A549 (cell line): Measurements from ENCODE around the gene UBAP1L. TPM values are rescaled to one million over a fixed set of nuclear protein-coding genes. Genes with fewer than 3 reads are reported as not detected.

Experiments
- ATAC-seq, 2 experiments: fragments of 200-7000 bp in 1 of 2; fragments of >200 bp in 1 of 2; cut with Nextera tagmentation in 1 of 2; cut with Tn5 transposase in 1 of 2; 3 replicates each; pipeline versions ENCODE4 v1.8.0 to v1.9.1; 2018 to 2020; ENCODE audit warnings: mild to moderate bottlenecking in 1 of 2, moderate library complexity in 1 of 2
- CTCF ChIA-PET: fragments of 300-600 bp; sonication (Branson Sonifier 250); formaldehyde crosslinking; extraction: SDS; loops from one replicate; lab custom pipeline; 2021; ENCODE audit warnings: antibody characterized with exemption, inconsistent platforms; lab: Yijun Ruan, JAX
- POLR2A ChIA-PET: fragments of 350-600 bp; formaldehyde crosslinking; extraction: SDS; loops from one replicate; lab custom pipeline; 2021; ENCODE audit warnings: antibody characterized with exemption, inconsistent platforms; lab: Yijun Ruan, JAX
- DNase-seq, 2 experiments: peaks; one replicate each; pipeline versions ENCODE4 v3.0.0 to v3.0.0-alpha.2; 2011 to 2016; ENCODE audit warnings: low read depth in 1 of 2, low spot score in 1 of 2
- FAIRE-seq: peaks from 2 replicates; lab custom pipeline; 2011; peaks lifted over from hg19 to GRCh38; lab: Jason Lieb, UNC
- H3K27ac ChIP-seq, 2 experiments: fragments of >200 bp; sonication (Bioruptor Twin); formaldehyde crosslinking; 3 replicates each; pipeline ENCODE4 v1.5.1; 2016 to 2017
- H3K4me1 ChIP-seq: fragments of >200 bp; sonication (Bioruptor Twin); formaldehyde crosslinking; 3 replicates; pipeline ENCODE4 v1.6.1; 2016
- H3K4me2 ChIP-seq: fragments of >200 bp; sonication (Bioruptor Twin); formaldehyde crosslinking; 3 replicates; pipeline ENCODE4 v1.6.1; 2016
- H3K4me3 ChIP-seq: fragments of >200 bp; sonication (Bioruptor Twin); formaldehyde crosslinking; 3 replicates; pipeline ENCODE4 v1.5.1; 2016
- H3K9me3 ChIP-seq: fragments of >200 bp; sonication (Bioruptor Twin); formaldehyde crosslinking; 3 replicates; pipeline ENCODE4 v1.6.1; 2016
- CBX8 ChIP-seq: fragments of 200-600 bp; sonication (generic); IDR thresholded peaks from 2 replicates; pipeline ENCODE4 v1.6.1; 2016
- CHD2 ChIP-seq: fragments of 150-350 bp; IDR thresholded peaks from 2 replicates; pipeline ENCODE4 v1.6.1; 2014; ENCODE audit warnings: low read length; ENCODE audit not compliant: partially characterized antibody
- EHF ChIP-seq: fragments of 250-450 bp; sonication (Bioruptor Pico); IDR thresholded peaks from 2 replicates; pipeline ENCODE4 v1.5.0; 2020; ENCODE audit warnings: mild to moderate bottlenecking
- EP300 ChIP-seq, 2 experiments: fragments of >200 bp; sonication (Bioruptor Twin); formaldehyde crosslinking; IDR thresholded peaks; 2 replicates in 1 of 2; 3 replicates in 1 of 2; pipeline ENCODE4 v1.6.1; 2016 to 2017
- FOSB ChIP-seq: fragments of 250-450 bp; sonication (Bioruptor Pico); IDR thresholded peaks from 2 replicates; pipeline ENCODE4 v1.5.0; 2020; ENCODE audit warnings: mild to moderate bottlenecking, moderate library complexity
- FOSL2 ChIP-seq, 2 experiments: fragments of 450-650 bp in 1 of 2; fragments of >200 bp in 1 of 2; sonication (Bioruptor Twin) in 1 of 2; formaldehyde crosslinking; IDR thresholded peaks; 2 replicates each; pipeline versions ENCODE4 v1.5.0 to v1.6.1; 2016 to 2020; ENCODE audit warnings: mild to moderate bottlenecking in 1 of 2, moderate library complexity in 1 of 2
- FOXS1 ChIP-seq: fragments of 250-450 bp; sonication (Bioruptor Pico); IDR thresholded peaks from 2 replicates; pipeline ENCODE4 v1.5.0; 2020; ENCODE audit warnings: mild to moderate bottlenecking, moderate library complexity
- GATA3 ChIP-seq: IDR thresholded peaks from 2 replicates; pipeline ENCODE4 v1.6.1; 2012; ENCODE audit warnings: borderline replicate concordance
- HEYL ChIP-seq: fragments of 250-450 bp; sonication (Bioruptor Pico); IDR thresholded peaks from 2 replicates; pipeline ENCODE4 v1.8.0; 2021; ENCODE audit warnings: mild to moderate bottlenecking, moderate library complexity
- HOXB5 ChIP-seq: fragments of 250-450 bp; sonication (Bioruptor Pico); IDR thresholded peaks from 2 replicates; pipeline ENCODE4 v1.5.0; 2020; ENCODE audit warnings: mild to moderate bottlenecking, moderate library complexity
- KDM5A ChIP-seq: fragments of 200-600 bp; sonication (generic); IDR thresholded peaks from 2 replicates; pipeline ENCODE4 v1.6.1; 2016; ENCODE audit warnings: antibody characterized with exemption, mild to moderate bottlenecking
- MAFK ChIP-seq: fragments of 450-650 bp; IDR thresholded peaks from 2 replicates; pipeline ENCODE4 v1.6.1; 2014; ENCODE audit not compliant: partially characterized antibody
- MAZ ChIP-seq: fragments of 150-350 bp; IDR thresholded peaks from 2 replicates; pipeline ENCODE4 v1.6.1; 2014; ENCODE audit warnings: antibody characterized with exemption, low read depth, low read length, borderline replicate concordance
- PHF8 ChIP-seq: fragments of 200-600 bp; sonication (generic); IDR thresholded peaks from 2 replicates; pipeline ENCODE4 v1.6.1; 2016; ENCODE audit warnings: low read depth, mild to moderate bottlenecking, antibody characterized with exemption, moderate library complexity, borderline replicate concordance
- POLR2A ChIP-seq: IDR thresholded peaks from 2 replicates; pipeline ENCODE4 v1.6.1; 2012; ENCODE audit warnings: mild to moderate bottlenecking, low read length
- POLR2AphosphoS2 ChIP-seq: conservative IDR thresholded peaks from 2 replicates; pipeline ENCODE4 v1.6.1; 2012; ENCODE audit warnings: low read length, improper control_type of control experiment, inconsistent platforms
- RAD21 ChIP-seq, 2 experiments: fragments of >200 bp in 1 of 2; sonication (Bioruptor Twin) in 1 of 2; formaldehyde crosslinking in 1 of 2; IDR thresholded peaks in 1 of 2; conservative IDR thresholded peaks in 1 of 2; 2 replicates in 1 of 2; 3 replicates in 1 of 2; pipeline ENCODE4 v1.6.1; 2012 to 2018; ENCODE audit warnings: inconsistent platforms in 1 of 2
- RARB ChIP-seq: fragments of 250-450 bp; sonication (Bioruptor Pico); IDR thresholded peaks from 2 replicates; pipeline ENCODE4 v1.8.0; 2021; ENCODE audit warnings: mild to moderate bottlenecking, moderate library complexity
- SMC3 ChIP-seq: fragments of >200 bp; sonication (Bioruptor Twin); formaldehyde crosslinking; IDR thresholded peaks from 3 replicates; pipeline ENCODE4 v1.6.1; 2018; ENCODE audit warnings: inconsistent platforms
- SREBF2 ChIP-seq: fragments of 450-650 bp; IDR thresholded peaks from 2 replicates; pipeline ENCODE4 v1.6.1; 2014; ENCODE audit warnings: mild to moderate bottlenecking, moderate library complexity
- TFCP2L1 ChIP-seq: fragments of 250-450 bp; sonication (Bioruptor Pico); IDR thresholded peaks from 2 replicates; pipeline ENCODE4 v1.5.0; 2021; ENCODE audit warnings: mild to moderate bottlenecking
- TP53 ChIP-seq: fragments of 250-450 bp; sonication (Bioruptor Pico); IDR thresholded peaks from 2 replicates; pipeline ENCODE4 v1.5.0; 2021; ENCODE audit warnings: mild to moderate bottlenecking, moderate library complexity
- ZC3H11A ChIP-seq: fragments of 450-650 bp; IDR thresholded peaks from 2 replicates; pipeline ENCODE4 v1.6.1; 2014; ENCODE audit warnings: antibody characterized with exemption, mild to moderate bottlenecking
- ZSCAN20 ChIP-seq: fragments of 250-450 bp; sonication (Bioruptor Pico); IDR thresholded peaks from 2 replicates; pipeline ENCODE4 v1.8.0; 2022; ENCODE audit warnings: mild to moderate bottlenecking, moderate library complexity
- WGBS: methylation state at CpG from one replicate; pipeline ENCODE4 v1.1.6; 2017; ENCODE audit errors: missing lambda C conversion rate; 5-methylcytosine and 5-hydroxymethylcytosine counted together
- polyA plus RNA-seq, 4 experiments: library from polyadenylated mRNA; depleted of rRNA in 3 of 4; stranded (reverse); fragments of >200 nt; fragmentation: RNase III in 1 of 4; extraction: RNeasy Plus Mini Kit Qiagen cat#74134 plus additional on column Dnase treatment in 1 of 4; gene quantifications; 2 replicates in 3 of 4; 3 replicates in 1 of 4; pipeline ENCODE4 v1.2.3, GENCODE V29; 2011 to 2017
- TF ChIP-seq, protein P1 (sequence below): IDR thresholded peaks from 2 replicates; pipeline ENCODE4 v1.6.1; 2012
- TF ChIP-seq, protein P2 (sequence below): IDR thresholded peaks from 2 replicates; pipeline ENCODE4 v1.6.1; 2012
- TF ChIP-seq, protein P3 (sequence below): fragments of 450-650 bp; IDR thresholded peaks from 2 replicates; pipeline ENCODE4 v1.6.1; 2014; ENCODE audit warnings: antibody characterized with exemption
- TF ChIP-seq, protein P4 (sequence below): fragments of 200-600 bp; sonication (generic); IDR thresholded peaks from 2 replicates; pipeline ENCODE4 v1.6.1; 2016; ENCODE audit warnings: antibody characterized with exemption, mild to moderate bottlenecking, moderate library complexity
- TF ChIP-seq, protein P5 (sequence below): fragments of >200 bp; sonication (Bioruptor Twin); formaldehyde crosslinking; IDR thresholded peaks from 3 replicates; pipeline ENCODE4 v1.5.1; 2016
- TF ChIP-seq, protein P6 (sequence below): fragments of 150-350 bp; IDR thresholded peaks from 2 replicates; pipeline ENCODE4 v1.6.1; 2014; ENCODE audit warnings: low read depth, mild to moderate bottlenecking, low read length
- TF ChIP-seq, protein P7 (sequence below): IDR thresholded peaks from 2 replicates; pipeline ENCODE4 v1.6.1; 2012; ENCODE audit warnings: low read depth, borderline replicate concordance

The UBAP1L gene
- polyA plus RNA-seq, 2 of the 4 experiments (the other 2 are of a cell fraction) = 0.84 to 0.87 TPM

DNA sequence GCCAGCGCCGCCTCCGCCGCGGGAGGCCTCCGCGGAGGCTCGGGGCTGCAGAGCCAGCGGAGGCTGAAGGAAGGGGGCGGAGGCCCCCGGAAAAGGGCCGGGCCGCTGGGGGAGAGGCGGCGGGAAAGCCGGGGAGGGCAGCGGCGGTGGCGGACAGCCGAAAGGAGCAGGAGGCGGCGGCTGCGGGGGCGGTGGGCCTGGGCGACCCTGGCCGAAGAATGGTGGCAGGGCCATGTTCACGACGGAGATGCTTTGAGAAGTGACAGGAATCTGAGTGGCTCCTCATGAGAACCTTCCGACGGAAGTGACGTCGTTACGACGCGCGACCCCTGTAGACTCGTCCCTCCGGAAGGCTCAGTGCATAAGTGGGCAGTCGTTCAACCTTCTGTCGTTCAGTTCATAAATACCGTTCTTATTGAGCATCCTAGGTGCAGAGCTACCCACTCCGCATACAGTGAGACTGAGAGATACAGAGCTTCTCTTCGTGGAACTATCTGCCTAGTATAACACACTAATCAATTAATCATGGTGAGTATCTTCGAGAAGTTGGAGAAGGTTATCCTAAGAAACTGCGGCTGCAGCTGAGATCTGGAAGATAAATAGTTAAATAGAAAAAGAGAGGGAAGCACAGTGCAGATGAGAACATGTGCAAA is 18.7 kb upstream of the UBAP1L start, which contains the start of gene PDCD7:
Gene PDCD7, minus strand, starts transcription at position 261 of the 653 bp plus-strand sequence. Its CDS starts 27 bp downstream, at position 234.
- Histone ChIP-seq H3K4me2 (peak within 1 kb of the TSS; percentile 90), H3K9me3 (peaks cover 20% of the 10 kb centered on the region), H3K4me1 (peaks cover 11% of the 10 kb centered on the region), H3K27ac (peak within 1 kb of the TSS; percentile 78 to 86), H3K4me3 (peak within 1 kb of the TSS; percentile 81)
- ChIA-PET POLR2A (interaction anchor here (0.5 to 1.3 kb wide), 4 partner anchors 51 to 706 kb away, joined by 3 to 7 read pairs (median 4); partner anchors contain the start of genes CLPX and DPP8), CTCF (interaction anchor here (0.8 to 1.2 kb wide), 4 partner anchors 15 to 251 kb away, joined by 3 read pairs; no protein-coding TSS in a partner anchor)
- FAIRE-seq (peak; percentile 98), DNase-seq (peak; percentile 96 to 98), ATAC-seq (peak; percentile 94 to 97)
- 2% methylated on average over 28 of the region's 45 CpGs for WGBS
- no peak for TF ChIP-seq ZSCAN20 (CRISPR knock-in tag)
- TF ChIP-seq CHD2 = no peak
- TF ChIP-seq POLR2AphosphoS2 = no peak
- TF ChIP-seq SMC3 = no peak
- no peak for TF ChIP-seq SREBF2
- TF ChIP-seq PHF8 = peak; percentile 70; the same call in 1 of the 2 replicates
- TF ChIP-seq FOSL2 (IDR thresholded peaks at IDR 0.05) = no peak
- TF ChIP-seq FOSL2 (CRISPR knock-in tag; IDR thresholded peaks at IDR 0.05) = no peak
- no peak for TF ChIP-seq MAFK
- no peak for TF ChIP-seq HOXB5
- TF ChIP-seq, protein P1, sequence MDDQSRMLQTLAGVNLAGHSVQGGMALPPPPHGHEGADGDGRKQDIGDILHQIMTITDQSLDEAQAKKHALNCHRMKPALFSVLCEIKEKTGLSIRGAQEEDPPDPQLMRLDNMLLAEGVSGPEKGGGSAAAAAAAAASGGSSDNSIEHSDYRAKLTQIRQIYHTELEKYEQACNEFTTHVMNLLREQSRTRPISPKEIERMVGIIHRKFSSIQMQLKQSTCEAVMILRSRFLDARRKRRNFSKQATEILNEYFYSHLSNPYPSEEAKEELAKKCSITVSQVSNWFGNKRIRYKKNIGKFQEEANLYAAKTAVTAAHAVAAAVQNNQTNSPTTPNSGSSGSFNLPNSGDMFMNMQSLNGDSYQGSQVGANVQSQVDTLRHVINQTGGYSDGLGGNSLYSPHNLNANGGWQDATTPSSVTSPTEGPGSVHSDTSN = 0 out of 2 replicates have a peak, but pooled peaks have one; percentile 29
- TF ChIP-seq MAZ = no peak
- no peak for TF ChIP-seq CBX8
- TF ChIP-seq, protein P2, sequence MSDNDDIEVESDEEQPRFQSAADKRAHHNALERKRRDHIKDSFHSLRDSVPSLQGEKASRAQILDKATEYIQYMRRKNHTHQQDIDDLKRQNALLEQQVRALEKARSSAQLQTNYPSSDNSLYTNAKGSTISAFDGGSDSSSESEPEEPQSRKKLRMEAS = peak; percentile 65; the same call in 1 of the 2 replicates
- TF ChIP-seq, protein P3, sequence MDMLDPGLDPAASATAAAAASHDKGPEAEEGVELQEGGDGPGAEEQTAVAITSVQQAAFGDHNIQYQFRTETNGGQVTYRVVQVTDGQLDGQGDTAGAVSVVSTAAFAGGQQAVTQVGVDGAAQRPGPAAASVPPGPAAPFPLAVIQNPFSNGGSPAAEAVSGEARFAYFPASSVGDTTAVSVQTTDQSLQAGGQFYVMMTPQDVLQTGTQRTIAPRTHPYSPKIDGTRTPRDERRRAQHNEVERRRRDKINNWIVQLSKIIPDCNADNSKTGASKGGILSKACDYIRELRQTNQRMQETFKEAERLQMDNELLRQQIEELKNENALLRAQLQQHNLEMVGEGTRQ = no peak
- no peak for TF ChIP-seq GATA3
- no peak for TF ChIP-seq HEYL (CRISPR knock-in tag)
- TF ChIP-seq, protein P4, sequence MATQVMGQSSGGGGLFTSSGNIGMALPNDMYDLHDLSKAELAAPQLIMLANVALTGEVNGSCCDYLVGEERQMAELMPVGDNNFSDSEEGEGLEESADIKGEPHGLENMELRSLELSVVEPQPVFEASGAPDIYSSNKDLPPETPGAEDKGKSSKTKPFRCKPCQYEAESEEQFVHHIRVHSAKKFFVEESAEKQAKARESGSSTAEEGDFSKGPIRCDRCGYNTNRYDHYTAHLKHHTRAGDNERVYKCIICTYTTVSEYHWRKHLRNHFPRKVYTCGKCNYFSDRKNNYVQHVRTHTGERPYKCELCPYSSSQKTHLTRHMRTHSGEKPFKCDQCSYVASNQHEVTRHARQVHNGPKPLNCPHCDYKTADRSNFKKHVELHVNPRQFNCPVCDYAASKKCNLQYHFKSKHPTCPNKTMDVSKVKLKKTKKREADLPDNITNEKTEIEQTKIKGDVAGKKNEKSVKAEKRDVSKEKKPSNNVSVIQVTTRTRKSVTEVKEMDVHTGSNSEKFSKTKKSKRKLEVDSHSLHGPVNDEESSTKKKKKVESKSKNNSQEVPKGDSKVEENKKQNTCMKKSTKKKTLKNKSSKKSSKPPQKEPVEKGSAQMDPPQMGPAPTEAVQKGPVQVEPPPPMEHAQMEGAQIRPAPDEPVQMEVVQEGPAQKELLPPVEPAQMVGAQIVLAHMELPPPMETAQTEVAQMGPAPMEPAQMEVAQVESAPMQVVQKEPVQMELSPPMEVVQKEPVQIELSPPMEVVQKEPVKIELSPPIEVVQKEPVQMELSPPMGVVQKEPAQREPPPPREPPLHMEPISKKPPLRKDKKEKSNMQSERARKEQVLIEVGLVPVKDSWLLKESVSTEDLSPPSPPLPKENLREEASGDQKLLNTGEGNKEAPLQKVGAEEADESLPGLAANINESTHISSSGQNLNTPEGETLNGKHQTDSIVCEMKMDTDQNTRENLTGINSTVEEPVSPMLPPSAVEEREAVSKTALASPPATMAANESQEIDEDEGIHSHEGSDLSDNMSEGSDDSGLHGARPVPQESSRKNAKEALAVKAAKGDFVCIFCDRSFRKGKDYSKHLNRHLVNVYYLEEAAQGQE = no peak
- TF ChIP-seq, protein P5, sequence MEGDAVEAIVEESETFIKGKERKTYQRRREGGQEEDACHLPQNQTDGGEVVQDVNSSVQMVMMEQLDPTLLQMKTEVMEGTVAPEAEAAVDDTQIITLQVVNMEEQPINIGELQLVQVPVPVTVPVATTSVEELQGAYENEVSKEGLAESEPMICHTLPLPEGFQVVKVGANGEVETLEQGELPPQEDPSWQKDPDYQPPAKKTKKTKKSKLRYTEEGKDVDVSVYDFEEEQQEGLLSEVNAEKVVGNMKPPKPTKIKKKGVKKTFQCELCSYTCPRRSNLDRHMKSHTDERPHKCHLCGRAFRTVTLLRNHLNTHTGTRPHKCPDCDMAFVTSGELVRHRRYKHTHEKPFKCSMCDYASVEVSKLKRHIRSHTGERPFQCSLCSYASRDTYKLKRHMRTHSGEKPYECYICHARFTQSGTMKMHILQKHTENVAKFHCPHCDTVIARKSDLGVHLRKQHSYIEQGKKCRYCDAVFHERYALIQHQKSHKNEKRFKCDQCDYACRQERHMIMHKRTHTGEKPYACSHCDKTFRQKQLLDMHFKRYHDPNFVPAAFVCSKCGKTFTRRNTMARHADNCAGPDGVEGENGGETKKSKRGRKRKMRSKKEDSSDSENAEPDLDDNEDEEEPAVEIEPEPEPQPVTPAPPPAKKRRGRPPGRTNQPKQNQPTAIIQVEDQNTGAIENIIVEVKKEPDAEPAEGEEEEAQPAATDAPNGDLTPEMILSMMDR = no peak
- TF ChIP-seq FOXS1 = no peak
- TF ChIP-seq TP53 (CRISPR knock-in tag) = no peak
- TF ChIP-seq TFCP2L1 (CRISPR knock-in tag) = no peak
- TF ChIP-seq ZC3H11A = no peak
- TF ChIP-seq EP300 (IDR thresholded peaks at IDR 0.05) = no peak
- peak; percentile 23; the same call in 1 of the 2 replicates for TF ChIP-seq KDM5A
- no peak for TF ChIP-seq EHF (CRISPR knock-in tag)
- no peak for TF ChIP-seq RARB (CRISPR knock-in tag)
- no peak for TF ChIP-seq RAD21 (conservative IDR thresholded peaks at IDR 0.05 in 1 of 2, IDR thresholded peaks at IDR 0.05 in 1 of 2)
- TF ChIP-seq, protein P6, sequence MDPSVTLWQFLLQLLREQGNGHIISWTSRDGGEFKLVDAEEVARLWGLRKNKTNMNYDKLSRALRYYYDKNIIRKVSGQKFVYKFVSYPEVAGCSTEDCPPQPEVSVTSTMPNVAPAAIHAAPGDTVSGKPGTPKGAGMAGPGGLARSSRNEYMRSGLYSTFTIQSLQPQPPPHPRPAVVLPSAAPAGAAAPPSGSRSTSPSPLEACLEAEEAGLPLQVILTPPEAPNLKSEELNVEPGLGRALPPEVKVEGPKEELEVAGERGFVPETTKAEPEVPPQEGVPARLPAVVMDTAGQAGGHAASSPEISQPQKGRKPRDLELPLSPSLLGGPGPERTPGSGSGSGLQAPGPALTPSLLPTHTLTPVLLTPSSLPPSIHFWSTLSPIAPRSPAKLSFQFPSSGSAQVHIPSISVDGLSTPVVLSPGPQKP = no peak
- TF ChIP-seq POLR2A = peak; percentile 96
- TF ChIP-seq, protein P7, sequence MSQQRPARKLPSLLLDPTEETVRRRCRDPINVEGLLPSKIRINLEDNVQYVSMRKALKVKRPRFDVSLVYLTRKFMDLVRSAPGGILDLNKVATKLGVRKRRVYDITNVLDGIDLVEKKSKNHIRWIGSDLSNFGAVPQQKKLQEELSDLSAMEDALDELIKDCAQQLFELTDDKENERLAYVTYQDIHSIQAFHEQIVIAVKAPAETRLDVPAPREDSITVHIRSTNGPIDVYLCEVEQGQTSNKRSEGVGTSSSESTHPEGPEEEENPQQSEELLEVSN = peak; percentile 70
- TF ChIP-seq FOSB (CRISPR knock-in tag) = no peak
